Measurements from ENCODE around the gene IL3.
A peak's percentile ranks its signal among the peaks of the same experiment; 100 is the strongest.

The IL3 gene

GRCh38 chr5:132101385-132101880, 41.0 kb downstream of the IL3 start:
- in situ Hi-C loops (cut with HindIII; ENCODE audit: low pct_ligation_motif_present, low sequenced_read_pairs): no loop called here
- H3K4me3 ChIP-seq (ENCODE audit: low read depth, low read length): no peak overlapping the region
- H3K27me3 ChIP-seq (replicated peaks): no peaks in the 10 kb centered on the region
- H3K27ac ChIP-seq: no peak overlapping the region
- DNase-seq: no peak
- H3K36me3 ChIP-seq (replicated peaks): no peaks in the 10 kb centered on the region
- no peak for TF ChIP-seq CTCF (IDR thresholded peaks at IDR 0.05; ENCODE audit: low read depth, low read length, missing control alignments)

GRCh38 chr5:132102101-132102701, 41.7 kb downstream of the IL3 start:
- no peak for DNase-seq
- no peak overlapping the region for H3K4me3 ChIP-seq (ENCODE audit: low read depth, low read length)
- H3K27me3 ChIP-seq (replicated peaks): no peaks in the 10 kb centered on the region
- in situ Hi-C loops (cut with HindIII; ENCODE audit: low pct_ligation_motif_present, low sequenced_read_pairs): no loop called here
- TF ChIP-seq CTCF (IDR thresholded peaks at IDR 0.05; ENCODE audit: low read depth, low read length, missing control alignments): no peak
- H3K27ac ChIP-seq: no peak overlapping the region
- H3K36me3 ChIP-seq (replicated peaks): no peaks in the 10 kb centered on the region

GRCh38 chr5:132102944-132103331, 42.5 kb downstream of the IL3 start:
- Histone ChIP-seq H3K27me3 (replicated peaks) (no peaks in the 10 kb centered on the region), H3K27ac (peak overlapping the region; percentile 86), H3K36me3 (replicated peaks) (no peaks in the 10 kb centered on the region), H3K4me3 (ENCODE audit: low read depth, low read length) (no peak overlapping the region)
- in situ Hi-C loops (cut with HindIII; ENCODE audit: low pct_ligation_motif_present, low sequenced_read_pairs): no loop called here
- TF ChIP-seq CTCF (IDR thresholded peaks at IDR 0.05; ENCODE audit: low read depth, low read length, missing control alignments): no peak
- no peak for DNase-seq

- DNase-seq: peak; percentile 93
- no peaks in the 10 kb centered on the region for H3K27me3 ChIP-seq (replicated peaks)
- H3K4me3 ChIP-seq (ENCODE audit: low read depth, low read length): no peak overlapping the region
- peak; percentile 42 for TF ChIP-seq CTCF (IDR thresholded peaks at IDR 0.05; ENCODE audit: low read depth, low read length, missing control alignments)
- in situ Hi-C loops (cut with HindIII; ENCODE audit: low pct_ligation_motif_present, low sequenced_read_pairs): no loop called here
- H3K36me3 ChIP-seq (replicated peaks): no peaks in the 10 kb centered on the region
- peak overlapping the region; percentile 86 for H3K27ac ChIP-seq
Measured at GRCh38 chr5:132103332-132103951, 43.0 kb downstream of the IL3 start.

GRCh38 chr5:132103969-132104391, 43.5 kb downstream of the IL3 start:
- in situ Hi-C loops (cut with HindIII; ENCODE audit: low pct_ligation_motif_present, low sequenced_read_pairs): no loop called here
- no peak overlapping the region for H3K4me3 ChIP-seq (ENCODE audit: low read depth, low read length)

More at GRCh38 chr5:132103969-132104391, 43.5 kb downstream of the IL3 start:
- TF ChIP-seq CTCF (IDR thresholded peaks at IDR 0.05; ENCODE audit: low read depth, low read length, missing control alignments): no peak
- DNase-seq: no peak
- Histone ChIP-seq H3K27me3 (replicated peaks) (no peaks in the 10 kb centered on the region), H3K36me3 (replicated peaks) (no peaks in the 10 kb centered on the region), H3K27ac (peak overlapping the region; percentile 86)
